GM19397 (cell line): ENCODE measurements around the gene TRMT61B.
A peak's percentile ranks its signal among the peaks of the same experiment; 100 is the strongest.

Source experiments
- ATAC-seq: cut with Tn5 transposase; IDR thresholded peaks from one replicate; pipeline ENCODE4 v1.9.1; 2021; ENCODE audit warnings: mild to moderate bottlenecking, moderate library complexity; ENCODE audit not compliant: unreplicated experiment

The TRMT61B gene

GRCh38 chr2:28870146-28870891 is at the start of gene TRMT61B:
TSS of gene TRMT61B (minus strand) at chr2:28870309. CDS start at chr2:28870277, 32 bp downstream.
- peak; percentile 96 for ATAC-seq

- no peak for ATAC-seq
These were observed 45.8 kb upstream of the TRMT61B start for GRCh38 chr2:28915939-28916338.

GRCh38 chr2:28909655-28910353 is 39.7 kb upstream of the TRMT61B start:
- no peak for ATAC-seq

GRCh38 chr2:28908172-28908571 is 38.1 kb upstream of the TRMT61B start:
- ATAC-seq, result no peak

GRCh38 chr2:28906821-28907220 is 36.7 kb upstream of the TRMT61B start:
- ATAC-seq, result no peak

- ATAC-seq, result no peak
These were observed 36.3 kb upstream of the TRMT61B start for GRCh38 chr2:28906376-28906775.

- ATAC-seq, result no peak
These were observed 35.4 kb upstream of the TRMT61B start for GRCh38 chr2:28905533-28905932.

GRCh38 chr2:28904802-28905457 is 34.8 kb upstream of the TRMT61B start:
- no peak for ATAC-seq

GRCh38 chr2:28904295-28904694 is 34.2 kb upstream of the TRMT61B start:
- no peak for ATAC-seq

GRCh38 chr2:28902584-28902983 is 32.5 kb upstream of the TRMT61B start:
- no peak for ATAC-seq

GRCh38 chr2:28901841-28902240 is 31.7 kb upstream of the TRMT61B start:
- ATAC-seq, result no peak

GRCh38 chr2:28901202-28901601 is 31.1 kb upstream of the TRMT61B start:
- ATAC-seq, result no peak

- ATAC-seq, result no peak
These were observed 27.9 kb upstream of the TRMT61B start for GRCh38 chr2:28898048-28898447.

GRCh38 chr2:28896906-28897305 is 26.8 kb upstream of the TRMT61B start:
- no peak for ATAC-seq

GRCh38 chr2:28895189-28895893 is 25.2 kb upstream of the TRMT61B start:
- ATAC-seq, result peak; percentile 21

- peak; percentile 88 for ATAC-seq
These were observed 24.5 kb upstream of the TRMT61B start, which contains the start of gene WDR43 for GRCh38 chr2:28894470-28895188. TSS of gene WDR43 (plus strand) at chr2:28894667. CDS start at chr2:28894699, 32 bp downstream.

GRCh38 chr2:28893488-28893887 is 23.4 kb upstream of the TRMT61B start:
- no peak for ATAC-seq

GRCh38 chr2:28880193-28880592 is 10.1 kb upstream of the TRMT61B start:
- no peak for ATAC-seq

- no peak for ATAC-seq
These were observed 1.5 kb upstream of the TRMT61B start for GRCh38 chr2:28871620-28872019.

GRCh38 chr2:28869494-28870145 is 489 bp downstream of the TRMT61B start:
- peak; percentile 20 for ATAC-seq
